ENCODE results near the gene SUSD1. TPM values are rescaled to one million over a fixed set of nuclear protein-coding genes. Genes with fewer than 3 reads are reported as not detected.
A peak's percentile ranks its signal among the peaks of the same experiment; 100 is the strongest.

SUSD1 gene
- polyA plus RNA-seq, 1 of the 3 experiments (the other 2 are of a cell fraction) = 8.2 TPM

GRCh38 chr9:112041536-112042243 is 133.4 kb downstream of the SUSD1 start (continued):
- TF ChIP-seq ZBTB33 (IDR thresholded peaks at IDR 0.05; ENCODE audit: borderline replicate concordance, low read depth) (peak; percentile 92), RXRA (IDR thresholded peaks at IDR 0.05; ENCODE audit: borderline replicate concordance, low read depth) (peak; percentile 99), USF2 (IDR thresholded peaks at IDR 0.05; ENCODE audit: borderline replicate concordance, low read depth, low read length) (no peak), MXI1 (IDR thresholded peaks at IDR 0.05; ENCODE audit: low read depth, low read length) (no peak), TCF12 (IDR thresholded peaks at IDR 0.05) (peak; percentile 99), GATA2 (CRISPR knock-in tag; IDR thresholded peaks at IDR 0.05) (no peak), CTCF (IDR thresholded peaks at IDR 0.05) (no peak), TEAD4 (IDR thresholded peaks at IDR 0.05; ENCODE audit: borderline replicate concordance, insufficient read depth) (peak; percentile 100), EZH2phosphoT487 (IDR thresholded peaks at IDR 0.05; ENCODE audit: borderline replicate concordance, low read depth) (no peak), RCOR1 (IDR thresholded peaks at IDR 0.05; ENCODE audit: low read length) (no peak), YY1 (IDR thresholded peaks at IDR 0.05; ENCODE audit: low read depth) (peak; percentile 58; the same call in 1 of the 2 replicates), RAD21 (IDR thresholded peaks at IDR 0.05; ENCODE audit: low read length) (no peak), FOXM1 (IDR thresholded peaks at IDR 0.05; ENCODE audit: low read depth) (peak; percentile 94), RFX5 (IDR thresholded peaks at IDR 0.05; ENCODE audit: low read length) (no peak), NRF1 (IDR thresholded peaks at IDR 0.05; ENCODE audit: low read depth, low read length) (no peak), IRF3 (IDR thresholded peaks at IDR 0.05; ENCODE audit: low read depth, low read length) (no peak), JUND (IDR thresholded peaks at IDR 0.05) (peak; percentile 99), FOXJ3 (CRISPR knock-in tag; IDR thresholded peaks at IDR 0.05) (no peak)

Data from SK-N-SH (cell line).